ENCODE data around the gene RBMS3. TPM values are rescaled to one million over a fixed set of nuclear protein-coding genes. Genes with fewer than 3 reads are reported as not detected.
A peak's percentile ranks its signal among the peaks of the same experiment; 100 is the strongest.

Gene RBMS3
- total and polyA plus RNA-seq, 3 donors from 2014 or later, result 5.6 to 36.2 (median 19.7) TPM

- Histone ChIP-seq H3K27ac (peak overlapping the region in 1 of 2 donors; percentile 26), H3K9me3 (no peaks in the 10 kb centered on the region), H3K27me3 (no peaks in the 10 kb centered on the region), H3K36me3 (ENCODE audit: low read depth, missing control alignments) (no peaks in the 10 kb centered on the region), H3K4me1 (peaks cover 8% of the 10 kb centered on the region), H3K4me3 (no peak overlapping the region)
- WGBS, 2 donors, result 48 to 65% methylated on average over 7 of the region's 7 CpGs
- intact Hi-C loops (cut with DNase I; ENCODE audit: low total_unique reads), result no loop called here
- TF ChIP-seq CTCF (IDR thresholded peaks at IDR 0.05) (no peak), POLR2A (IDR thresholded peaks at IDR 0.05) (no peak)
- no peak for DNase-seq
Observed at GRCh38 chr3:29758434-29759322, 477.8 kb downstream of the RBMS3 start.

GRCh38 chr3:29759411-29760225, 478.7 kb downstream of the RBMS3 start:
- 80 to 86% methylated on average over 9 of the region's 9 CpGs for WGBS, 2 donors
- intact Hi-C loops (cut with DNase I; ENCODE audit: low total_unique reads), result no loop called here
- Histone ChIP-seq H3K4me3 (no peak overlapping the region), H3K36me3 (ENCODE audit: low read depth, missing control alignments) (no peaks in the 10 kb centered on the region), H3K27me3 (no peaks in the 10 kb centered on the region), H3K9me3 (no peaks in the 10 kb centered on the region), H3K27ac (peak overlapping the region in 1 of 2 donors; percentile 11), H3K4me1 (peaks cover 8% of the 10 kb centered on the region)
- no peak for TF ChIP-seq CTCF (IDR thresholded peaks at IDR 0.05)
- no peak for TF ChIP-seq POLR2A (IDR thresholded peaks at IDR 0.05)
- no peak for DNase-seq

GRCh38 chr3:29760226-29760685, 479.4 kb downstream of the RBMS3 start:
- Histone ChIP-seq H3K4me1 (peaks cover 8% of the 10 kb centered on the region), H3K4me3 (no peak overlapping the region), H3K27me3 (no peaks in the 10 kb centered on the region), H3K36me3 (ENCODE audit: low read depth, missing control alignments) (no peaks in the 10 kb centered on the region), H3K9me3 (no peaks in the 10 kb centered on the region), H3K27ac (no peak overlapping the region)
- intact Hi-C loops (cut with DNase I; ENCODE audit: low total_unique reads), result no loop called here
- TF ChIP-seq CTCF (IDR thresholded peaks at IDR 0.05) (no peak), POLR2A (IDR thresholded peaks at IDR 0.05) (no peak)
- DNase-seq, result no peak

GRCh38 chr3:29761517-29761916, 480.6 kb downstream of the RBMS3 start:
- TF ChIP-seq POLR2A (IDR thresholded peaks at IDR 0.05) (no peak), CTCF (IDR thresholded peaks at IDR 0.05) (no peak)
- no peaks in the 10 kb centered on the region for H3K27me3 ChIP-seq
- H3K27ac ChIP-seq, result no peak overlapping the region
- DNase-seq, result no peak
- H3K9me3 ChIP-seq, result no peaks in the 10 kb centered on the region
- no peaks in the 10 kb centered on the region for H3K36me3 ChIP-seq (ENCODE audit: low read depth, missing control alignments)
- intact Hi-C loops (cut with DNase I; ENCODE audit: low total_unique reads), result no loop called here
- no peak overlapping the region for H3K4me3 ChIP-seq
- H3K4me1 ChIP-seq, result peaks cover 8% of the 10 kb centered on the region
- WGBS, 2 donors, result 96 to 98% methylated on average over 2 of the region's 2 CpGs
